Activated CD8-positive, alpha-beta memory T cell treated with anti-CD3 and anti-CD28 coated beads for 36 hours (primary cell): Measurements from ENCODE around the gene CABLES1. TPM values are rescaled to one million over a fixed set of nuclear protein-coding genes. Genes with fewer than 3 reads are reported as not detected.

ENCODE experiments used
- CTCF ChIA-PET: fragments of 350-600 bp; sonication (Branson Sonifier 250); formaldehyde crosslinking; loops from one replicate; lab custom pipeline; 2021; ENCODE audit warnings: antibody characterized with exemption; lab: Charles Lee
- POLR2A ChIA-PET: fragments of 350-600 bp; sonication (Branson Sonifier 250); formaldehyde crosslinking; loops from one replicate; lab custom pipeline; 2021; ENCODE audit warnings: antibody characterized with exemption; lab: Charles Lee
- total RNA-seq, 2 experiments: library from RNA; stranded (reverse); gene quantifications; one replicate each; pipeline ENCODE4 v1.2.3, GENCODE V29; 2021

The CABLES1 gene
- total RNA-seq, 2 experiments from 2014 or later: 5.3 to 6.0 TPM

- POLR2A ChIA-PET: no interaction called here
These were observed 72.1 kb downstream of the CABLES1 start for GRCh38 chr18:23207191-23207955.

DNA sequence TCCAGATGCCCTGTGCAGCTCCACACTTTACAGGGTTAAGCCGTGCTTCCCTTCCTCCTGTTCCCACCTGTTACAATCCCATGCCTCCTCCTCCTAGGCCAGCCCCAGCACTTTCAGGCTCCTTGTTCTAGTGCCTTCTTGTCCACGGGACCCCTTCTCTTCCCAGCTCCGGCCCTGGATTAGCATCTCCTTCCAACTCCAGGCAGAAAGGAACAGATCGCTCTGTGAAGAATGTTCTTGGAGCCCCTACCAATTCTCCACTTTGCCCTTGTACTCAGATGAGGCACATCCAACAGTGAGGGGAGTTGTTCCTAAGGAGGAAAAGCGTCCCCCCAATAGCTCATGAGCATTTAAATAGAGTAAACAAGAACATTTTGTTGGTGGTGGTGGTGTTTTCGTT is 72.7 kb downstream of the CABLES1 start:
- POLR2A ChIA-PET: no interaction called here
- CTCF ChIA-PET: interaction anchor here (1.0 kb wide), 1 partner anchor 25 kb away, joined by 3 read pairs; no protein-coding TSS in a partner anchor

More at GRCh38 chr18:23207191-23207955, 72.1 kb downstream of the CABLES1 start:
- CTCF ChIA-PET: interaction anchor here (1.0 kb wide), 1 partner anchor 25 kb away, joined by 3 read pairs; no protein-coding TSS in a partner anchor

GRCh38 chr18:23208600-23208999 is 73.3 kb downstream of the CABLES1 start:
- ChIA-PET POLR2A (no interaction called here), CTCF (interaction anchor here (1.0 kb wide), 1 partner anchor 24 kb away, joined by 3 read pairs; no protein-coding TSS in a partner anchor)

DNA sequence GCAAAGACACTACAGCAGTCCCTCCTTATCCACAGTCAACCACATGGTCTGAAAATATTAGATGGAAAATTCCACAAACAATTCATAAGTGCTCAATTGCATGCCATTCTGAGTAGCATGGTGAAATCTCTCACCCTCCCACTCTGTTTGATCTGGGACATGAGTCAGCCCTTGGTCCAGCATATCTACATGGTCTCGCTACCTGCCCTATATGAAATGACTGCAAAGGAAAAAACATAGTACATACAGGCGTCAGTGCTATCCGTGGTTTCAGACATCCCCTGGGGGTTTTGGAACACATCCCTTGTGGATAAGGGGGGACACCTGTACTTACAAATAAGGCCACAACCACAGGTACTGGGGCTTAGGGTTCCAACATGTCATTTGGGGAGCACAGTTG is 73.7 kb downstream of the CABLES1 start:
- CTCF ChIA-PET: no interaction called here
- POLR2A ChIA-PET: no interaction called here

- ChIA-PET CTCF (no interaction called here), POLR2A (no interaction called here)
These were observed 74.5 kb downstream of the CABLES1 start for GRCh38 chr18:23209796-23210195.

DNA sequence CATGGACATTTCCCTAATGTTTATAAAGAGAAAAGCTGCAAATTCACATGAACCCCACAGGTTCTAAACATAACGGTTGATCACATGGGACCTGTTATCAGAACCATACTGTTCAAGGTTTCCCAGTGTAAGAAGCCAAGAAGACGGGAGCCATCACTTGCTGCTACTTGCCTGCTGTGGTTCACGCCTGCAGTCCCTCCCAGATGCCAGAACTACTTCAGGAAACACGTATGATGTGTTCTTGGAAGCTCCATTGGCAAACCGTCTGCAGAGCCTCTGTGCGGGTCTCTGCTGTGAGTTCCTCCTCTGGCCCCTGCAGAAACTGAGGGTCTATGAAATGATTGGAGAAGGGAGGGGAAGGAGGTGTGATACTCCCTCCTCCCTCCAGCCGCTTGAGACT is 75.2 kb downstream of the CABLES1 start:
- ChIA-PET CTCF (no interaction called here), POLR2A (no interaction called here)

- POLR2A ChIA-PET: no interaction called here
- CTCF ChIA-PET: no interaction called here
These were observed 75.9 kb downstream of the CABLES1 start for GRCh38 chr18:23211146-23211545.

DNA sequence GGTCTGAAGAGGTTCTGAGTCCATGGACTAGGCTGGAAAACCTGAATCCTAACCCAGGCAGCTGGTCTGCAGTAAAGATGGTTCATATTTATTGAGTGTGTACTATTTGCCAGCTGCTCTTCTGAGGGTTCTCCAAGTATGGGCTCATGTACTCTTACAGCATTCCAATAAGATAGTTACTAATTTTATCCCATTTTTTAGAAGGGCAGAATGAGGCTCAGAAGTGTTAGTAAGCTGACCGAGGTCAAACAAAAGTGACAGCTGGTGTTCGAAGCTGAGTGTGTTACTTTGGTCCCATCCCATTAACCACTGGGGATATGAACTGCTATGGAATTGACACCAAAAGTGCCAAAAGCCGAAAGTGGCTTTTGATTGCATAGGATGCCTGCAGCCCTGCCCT is 76.9 kb downstream of the CABLES1 start:
- POLR2A ChIA-PET: no interaction called here
- CTCF ChIA-PET: no interaction called here

DNA sequence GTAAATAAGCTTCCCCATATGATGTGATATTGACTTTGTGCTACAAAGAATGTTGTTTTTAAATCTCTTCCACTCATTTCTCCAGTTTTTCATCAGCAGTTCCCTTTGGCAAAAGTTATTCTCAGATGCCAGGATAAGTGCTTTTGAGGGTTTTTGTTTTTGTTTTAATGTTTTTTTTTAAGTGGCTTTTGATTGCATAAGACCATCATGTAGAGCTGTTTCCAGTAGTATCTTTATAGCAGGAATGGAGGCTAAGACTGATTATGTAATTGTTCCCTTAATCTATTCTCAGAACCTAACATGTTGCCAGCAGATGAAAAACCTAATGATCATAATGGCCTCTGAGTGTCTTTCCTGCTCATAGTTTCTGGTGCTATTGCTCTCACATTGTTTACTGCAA is 77.9 kb downstream of the CABLES1 start:
- POLR2A ChIA-PET: no interaction called here
- CTCF ChIA-PET: no interaction called here

- ChIA-PET POLR2A (no interaction called here), CTCF (no interaction called here)
These were observed 82.5 kb downstream of the CABLES1 start for GRCh38 chr18:23217781-23218180.

DNA sequence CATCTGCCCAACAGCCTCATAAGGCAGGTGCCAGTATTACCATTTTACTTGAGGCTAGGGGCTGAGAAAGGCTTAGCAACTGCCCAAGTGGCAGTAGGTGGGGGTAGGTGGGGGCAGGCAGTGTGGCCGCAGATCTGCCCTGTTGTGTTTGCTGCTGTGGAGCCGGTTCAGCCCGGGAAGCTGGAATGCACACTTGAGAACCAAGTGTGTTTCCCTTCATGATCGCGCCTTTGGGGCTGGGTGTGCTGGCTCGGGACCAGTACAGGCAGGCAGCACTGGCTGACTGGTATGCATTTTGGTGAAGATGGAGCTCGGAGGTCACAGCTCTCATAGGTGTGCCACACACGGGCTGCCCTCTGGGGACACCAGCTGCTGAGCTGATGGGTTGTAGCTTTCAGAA is 85.1 kb downstream of the CABLES1 start:
- POLR2A ChIA-PET: no interaction called here
- CTCF ChIA-PET: no interaction called here

DNA sequence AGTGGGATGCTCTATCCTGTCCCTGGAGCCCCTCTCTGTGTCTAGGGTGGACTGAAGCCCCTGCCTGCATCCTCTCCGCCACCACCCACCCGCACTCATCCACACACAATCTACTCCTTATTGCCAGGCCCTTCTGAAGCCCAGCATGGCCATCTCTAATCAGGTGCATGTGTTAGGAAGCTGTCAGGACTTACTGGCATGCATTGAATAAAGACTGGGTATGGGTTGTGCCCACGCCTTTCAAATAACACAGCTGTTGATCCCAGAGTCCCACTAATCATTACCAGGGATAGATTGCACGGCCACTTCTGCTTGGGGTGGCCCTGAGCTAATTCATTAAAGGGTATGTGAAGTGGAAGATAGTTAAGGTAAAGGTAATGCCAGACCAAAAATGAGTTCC is 88.4 kb downstream of the CABLES1 start:
- ChIA-PET CTCF (no interaction called here), POLR2A (no interaction called here)

- ChIA-PET POLR2A (no interaction called here), CTCF (no interaction called here)
These were observed 90.2 kb downstream of the CABLES1 start for GRCh38 chr18:23225503-23225902.

DNA sequence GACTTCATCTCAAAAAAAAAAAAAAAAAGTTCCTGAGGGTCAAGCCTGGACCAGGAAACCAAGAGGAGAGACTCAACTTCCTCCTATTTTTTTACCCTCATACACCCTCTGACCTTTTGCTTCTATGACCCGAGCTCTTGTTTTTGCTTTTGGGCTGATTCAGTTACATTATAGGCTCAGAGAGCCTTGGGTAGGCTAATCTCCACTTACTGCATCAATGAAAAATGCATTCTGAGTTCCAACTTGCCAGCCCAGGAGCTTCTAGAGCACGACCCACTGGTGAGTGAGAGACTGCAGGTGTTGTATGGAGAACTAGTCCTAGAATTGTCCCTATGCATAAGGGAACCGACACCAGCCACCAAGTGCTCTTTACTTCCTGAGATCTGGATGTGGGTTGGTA is 91.1 kb downstream of the CABLES1 start:
- ChIA-PET POLR2A (no interaction called here), CTCF (no interaction called here)

GRCh38 chr18:23226930-23227725 is 91.8 kb downstream of the CABLES1 start:
- CTCF ChIA-PET: interaction anchor here (0.6 kb wide), 1 partner anchor 303 kb away, joined by 3 read pairs; no protein-coding TSS in a partner anchor
- POLR2A ChIA-PET: no interaction called here

DNA sequence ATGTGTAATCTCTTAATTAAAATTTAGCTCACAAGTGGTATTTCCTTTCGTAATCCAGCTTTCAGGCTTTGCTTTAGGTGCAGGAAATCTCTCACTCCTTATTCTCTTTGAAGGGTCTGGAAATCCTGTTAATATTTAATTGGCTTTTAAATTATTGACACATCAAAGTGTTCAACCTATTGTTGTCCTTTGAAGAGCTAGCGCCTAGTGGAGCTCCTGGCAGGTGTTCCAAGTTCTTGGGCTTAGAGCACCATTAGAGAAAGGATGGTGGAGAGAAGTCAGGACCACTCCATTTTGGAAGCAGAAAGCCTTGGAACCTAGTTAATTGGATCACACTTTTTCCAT is 92.4 kb downstream of the CABLES1 start:
- ChIA-PET CTCF (no interaction called here), POLR2A (no interaction called here)

GRCh38 chr18:23228102-23229061 is 93.1 kb downstream of the CABLES1 start:
- POLR2A ChIA-PET: interaction anchor here (0.7 kb wide), 1 partner anchor 130 kb away, joined by 3 read pairs; no protein-coding TSS in a partner anchor
- CTCF ChIA-PET: interaction anchor here (0.7 kb wide), 2 partner anchors 47 to 97 kb away, joined by 3 read pairs; no protein-coding TSS in a partner anchor

GRCh38 chr18:23229472-23229871 is 94.2 kb downstream of the CABLES1 start:
- CTCF ChIA-PET: interaction anchor here (0.7 kb wide), 1 partner anchor 98 kb away, joined by 3 read pairs; no protein-coding TSS in a partner anchor
- POLR2A ChIA-PET: no interaction called here

DNA sequence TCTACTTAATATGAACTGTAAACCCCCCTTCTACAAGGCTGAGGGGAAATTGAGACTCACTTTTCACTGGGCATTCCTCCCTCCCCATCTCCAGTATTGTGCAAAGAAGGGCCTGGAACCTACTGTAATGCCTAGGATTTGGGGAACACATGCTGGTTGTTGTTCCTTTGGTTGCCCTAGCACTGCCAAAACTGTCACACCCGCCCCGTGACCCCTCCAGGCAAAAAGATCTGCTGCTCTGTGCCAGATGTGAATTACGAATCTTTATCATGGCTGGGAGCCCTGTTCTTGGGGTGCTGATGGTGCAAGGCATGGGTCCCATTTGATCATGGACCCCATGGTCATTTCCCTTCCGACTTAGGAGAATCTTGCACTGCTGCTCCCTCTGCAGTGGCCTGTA is 95.4 kb downstream of the CABLES1 start:
- CTCF ChIA-PET: no interaction called here
- POLR2A ChIA-PET: no interaction called here
